ENCODE measurements around the gene ATP8B1. TPM values are rescaled to one million over a fixed set of nuclear protein-coding genes. Genes with fewer than 3 reads are reported as not detected.

Gene ATP8B1
- total and polyA plus RNA-seq, 2 donors (not counting 1 experiment from before 2014, with no cell fraction given) = 109 to 125 TPM

- peak overlapping the region; percentile 3 for H3K4me2 ChIP-seq (ENCODE audit: extremely low read depth, insufficient read depth, low read length)
- peak; percentile 16 to 69 for DNase-seq (ENCODE audit: low read depth in 2 of 2)
- H3K9me3 ChIP-seq (ENCODE audit: control insufficient read depth, insufficient read depth, low read depth, low read length) = no peaks in the 10 kb centered on the region
- peaks cover 6% of the 10 kb centered on the region for H3K4me1 ChIP-seq (ENCODE audit: control insufficient read depth, extremely low read depth, insufficient read depth, low read length)
- TF ChIP-seq CTCF (conservative IDR thresholded peaks at IDR 0.05 in 1 of 2, IDR thresholded peaks at IDR 0.05 in 1 of 2; ENCODE audit: low read depth in 1 of 2, low read length in 2 of 2) (no peak), EZH2 (IDR thresholded peaks at IDR 0.05; ENCODE audit: low read length, missing control alignments) (no peak)
- no peak overlapping the region for H3K27ac ChIP-seq (ENCODE audit: insufficient read depth, low read length)
- no peak overlapping the region for H3K9ac ChIP-seq (ENCODE audit: insufficient read depth, low read length)
- no peaks in the 10 kb centered on the region for H4K20me1 ChIP-seq (ENCODE audit: control insufficient read depth, extremely low read depth, insufficient read depth, low read length)
- no peaks in the 10 kb centered on the region for H3K79me2 ChIP-seq (ENCODE audit: control insufficient read depth, insufficient read depth, low read length)
- H3K36me3 ChIP-seq (ENCODE audit: control insufficient read depth, insufficient read depth, low read length) = no peaks in the 10 kb centered on the region
- no peaks in the 10 kb centered on the region for H3K27me3 ChIP-seq (ENCODE audit: control insufficient read depth, insufficient read depth, low read length)
- H3K4me3 ChIP-seq (replicated peaks in 1 of 4; ENCODE audit: control extremely low read depth in 1 of 4, insufficient read depth in 1 of 4, low read depth in 3 of 4, low read length in 4 of 4) = no peak overlapping the region
- peak overlapping the region; percentile 56 for H2AFZ ChIP-seq (ENCODE audit: low read length)
Measured at GRCh38 chr18:57627488-57627887, 175.6 kb downstream of the ATP8B1 start.

DNA sequence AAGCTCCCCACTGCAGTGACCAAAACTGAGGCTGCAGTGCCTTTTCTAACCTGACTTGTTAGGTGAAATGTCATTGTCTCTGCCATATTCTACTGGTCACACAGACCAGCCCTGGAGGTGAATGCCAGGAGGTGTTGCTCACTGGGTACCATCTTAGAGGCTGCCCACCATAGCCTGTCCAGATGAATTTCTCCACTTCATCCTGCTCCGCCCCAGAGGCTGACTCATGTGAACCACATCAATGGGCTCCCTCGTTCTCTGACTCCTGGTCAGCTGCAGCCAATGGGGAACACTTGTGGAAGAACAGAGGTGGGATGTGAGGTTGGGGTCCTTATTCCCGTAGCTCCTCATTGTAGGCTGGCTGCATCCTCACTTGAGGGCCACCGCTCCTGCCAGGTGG is 178.1 kb downstream of the ATP8B1 start:
- Histone ChIP-seq H2AFZ (ENCODE audit: low read length) (peak overlapping the region; percentile 5), H3K27me3 (ENCODE audit: control insufficient read depth, insufficient read depth, low read length) (no peaks in the 10 kb centered on the region)

GRCh38 chr18:57621246-57621604 is 181.9 kb downstream of the ATP8B1 start:
- TF ChIP-seq CTCF (conservative IDR thresholded peaks at IDR 0.05 in 1 of 2, IDR thresholded peaks at IDR 0.05 in 1 of 2; ENCODE audit: low read depth in 1 of 2, low read length in 2 of 2) (no peak), EZH2 (IDR thresholded peaks at IDR 0.05; ENCODE audit: low read length, missing control alignments) (no peak)
- Histone ChIP-seq H3K4me2 (ENCODE audit: extremely low read depth, insufficient read depth, low read length) (peak overlapping the region; percentile 61), H3K27me3 (ENCODE audit: control insufficient read depth, insufficient read depth, low read length) (no peaks in the 10 kb centered on the region), H3K4me3 (replicated peaks in 1 of 4; ENCODE audit: control extremely low read depth in 1 of 4, insufficient read depth in 1 of 4, low read depth in 3 of 4, low read length in 4 of 4) (peak overlapping the region; percentile 80 to 96 (median 89)), H4K20me1 (ENCODE audit: control insufficient read depth, extremely low read depth, insufficient read depth, low read length) (no peaks in the 10 kb centered on the region), H3K9ac (ENCODE audit: insufficient read depth, low read length) (peak overlapping the region; percentile 84), H3K27ac (ENCODE audit: insufficient read depth, low read length) (peak overlapping the region; percentile 90), H3K36me3 (ENCODE audit: control insufficient read depth, insufficient read depth, low read length) (no peaks in the 10 kb centered on the region), H3K9me3 (ENCODE audit: control insufficient read depth, insufficient read depth, low read depth, low read length) (no peaks in the 10 kb centered on the region), H3K4me1 (ENCODE audit: control insufficient read depth, extremely low read depth, insufficient read depth, low read length) (no peaks in the 10 kb centered on the region), H2AFZ (ENCODE audit: low read length) (peak overlapping the region; percentile 89), H3K79me2 (ENCODE audit: control insufficient read depth, insufficient read depth, low read length) (peaks cover 31% of the 10 kb centered on the region)
- DNase-seq (ENCODE audit: low read depth in 2 of 2) = no peak

More for the DNA sequence above, 178.1 kb downstream of the ATP8B1 start:
- Histone ChIP-seq H3K79me2 (ENCODE audit: control insufficient read depth, insufficient read depth, low read length) (peaks cover 15% of the 10 kb centered on the region), H3K4me1 (ENCODE audit: control insufficient read depth, extremely low read depth, insufficient read depth, low read length) (peaks cover 6% of the 10 kb centered on the region), H3K9me3 (ENCODE audit: control insufficient read depth, insufficient read depth, low read depth, low read length) (no peaks in the 10 kb centered on the region), H3K4me2 (ENCODE audit: extremely low read depth, insufficient read depth, low read length) (no peak overlapping the region), H3K27ac (ENCODE audit: insufficient read depth, low read length) (no peak overlapping the region), H3K9ac (ENCODE audit: insufficient read depth, low read length) (no peak overlapping the region), H3K36me3 (ENCODE audit: control insufficient read depth, insufficient read depth, low read length) (no peaks in the 10 kb centered on the region), H4K20me1 (ENCODE audit: control insufficient read depth, extremely low read depth, insufficient read depth, low read length) (no peaks in the 10 kb centered on the region), H3K4me3 (replicated peaks in 1 of 4; ENCODE audit: control extremely low read depth in 1 of 4, insufficient read depth in 1 of 4, low read depth in 3 of 4, low read length in 4 of 4) (no peak overlapping the region)
- TF ChIP-seq CTCF (conservative IDR thresholded peaks at IDR 0.05 in 1 of 2, IDR thresholded peaks at IDR 0.05 in 1 of 2; ENCODE audit: low read depth in 1 of 2, low read length in 2 of 2) (no peak), EZH2 (IDR thresholded peaks at IDR 0.05; ENCODE audit: low read length, missing control alignments) (no peak)
- DNase-seq (ENCODE audit: low read depth in 2 of 2) = peak; percentile 22 to 65

Measured in fibroblast of lung (primary cell).